Ureter (tissue), 1 donor: Measurements from ENCODE around the gene SLC35D1. TPM values are rescaled to one million over a fixed set of nuclear protein-coding genes. Genes with fewer than 3 reads are reported as not detected.
"Not testable (repeated sequence)": the region's sequence is repeated elsewhere in the genome, so short reads cannot be mapped to it uniquely, and the experiment has no call there.

ENCODE experiments used
- DNase-seq: peaks from one replicate; pipeline ENCODE4 v3.0.0-alpha.2; 2020; ENCODE audit warnings: low spot score
- total RNA-seq: library from RNA; stranded (reverse); gene quantifications from one replicate; pipeline ENCODE4 v1.2.4, GENCODE V29; 2023
- donor health status: DM: yes; HTN: yes; CAD: no.

Gene SLC35D1
- total RNA-seq: 27.6 TPM

DNA sequence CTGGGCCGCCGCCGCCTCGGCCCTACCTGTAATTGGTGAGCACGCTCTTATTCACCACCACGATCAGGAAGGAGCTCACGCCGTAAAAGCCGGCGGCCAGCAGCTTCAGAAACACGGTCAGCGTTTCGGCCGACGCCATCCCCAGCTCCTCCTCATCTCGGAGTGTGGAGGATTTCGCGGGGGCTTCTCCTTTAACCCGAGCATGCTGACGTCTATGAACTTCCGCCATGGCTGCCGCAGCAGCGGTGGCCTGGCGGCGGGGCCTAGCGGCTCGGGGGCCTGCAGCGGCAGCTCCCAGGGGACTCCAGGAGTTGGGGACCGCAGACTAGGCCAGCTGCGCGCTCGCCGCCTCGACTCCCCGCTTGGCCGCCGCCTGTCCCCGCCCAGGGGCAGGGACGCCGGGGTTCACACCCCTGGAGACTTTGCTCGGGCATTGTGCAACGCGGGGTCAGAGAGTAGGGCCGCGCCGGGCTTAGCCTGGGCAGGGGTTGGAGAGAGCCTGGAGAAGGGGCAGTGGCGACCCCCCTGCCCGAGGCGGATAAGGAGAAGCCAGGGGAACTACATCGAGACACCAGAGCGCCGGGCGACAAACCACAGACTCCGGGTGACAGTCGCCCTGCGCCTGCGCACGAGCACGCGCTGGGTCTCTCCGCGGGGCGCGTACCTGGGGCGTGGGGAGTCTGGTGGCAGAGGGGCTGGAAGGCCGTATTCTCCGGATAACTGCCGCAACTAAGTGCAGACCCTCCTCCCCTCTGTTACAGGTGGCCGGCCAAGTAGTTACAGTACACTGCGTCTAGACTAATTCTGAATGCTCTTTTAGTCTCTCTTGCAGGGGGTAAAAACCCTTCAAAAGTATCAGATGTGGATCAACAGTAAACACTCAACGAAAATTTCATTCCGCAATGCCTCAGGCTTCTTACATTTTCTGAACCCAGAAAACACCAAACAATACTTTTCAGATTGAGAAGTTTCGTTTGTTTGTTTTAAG lies at the start of gene SLC35D1:
Gene SLC35D1, minus strand, starts transcription at position 364 of the 988 bp plus-strand sequence. Its CDS starts 135 bp downstream, at position 229.
- DNase-seq: peak; percentile 70

DNA sequence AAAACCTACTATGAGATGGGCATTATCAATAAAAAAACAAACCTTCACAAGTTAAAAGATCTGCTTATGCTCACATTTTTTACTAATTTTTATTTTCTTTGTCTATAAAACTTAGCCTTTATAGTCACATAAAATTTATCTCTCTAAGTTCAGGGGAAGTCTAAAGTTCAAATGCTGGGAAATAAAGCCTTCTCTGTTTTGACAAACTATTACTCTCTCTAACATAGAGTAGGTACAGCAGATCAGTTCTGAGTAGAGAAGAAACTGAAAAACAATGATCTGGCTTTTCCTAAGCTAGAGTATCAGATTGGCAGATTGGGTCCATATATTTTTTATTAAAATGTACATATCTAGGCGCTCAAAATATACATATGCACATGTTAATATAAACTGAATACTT lies 49.6 kb upstream of the SLC35D1 start:
- no peak for DNase-seq

DNA sequence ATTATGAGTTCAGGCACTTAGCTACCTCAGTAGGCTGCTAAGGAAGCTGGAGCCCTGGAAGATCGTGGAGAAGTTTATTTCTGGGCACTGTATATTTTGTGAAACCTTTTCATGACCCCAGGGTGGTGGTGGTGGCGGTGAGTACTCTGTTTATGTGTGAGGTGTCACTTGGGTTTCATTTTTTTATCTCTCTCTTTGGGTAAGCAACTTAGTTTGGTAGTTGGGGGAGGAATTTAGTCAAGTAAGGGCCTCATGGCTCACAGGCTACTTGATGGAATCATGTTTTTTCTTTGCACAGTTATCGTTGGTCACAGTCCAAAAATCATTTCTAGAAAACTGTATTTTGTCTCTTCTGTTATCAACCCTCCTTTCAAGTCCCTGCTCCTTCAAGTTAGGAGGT lies 46.9 kb upstream of the SLC35D1 start:
- DNase-seq: no peak

DNA sequence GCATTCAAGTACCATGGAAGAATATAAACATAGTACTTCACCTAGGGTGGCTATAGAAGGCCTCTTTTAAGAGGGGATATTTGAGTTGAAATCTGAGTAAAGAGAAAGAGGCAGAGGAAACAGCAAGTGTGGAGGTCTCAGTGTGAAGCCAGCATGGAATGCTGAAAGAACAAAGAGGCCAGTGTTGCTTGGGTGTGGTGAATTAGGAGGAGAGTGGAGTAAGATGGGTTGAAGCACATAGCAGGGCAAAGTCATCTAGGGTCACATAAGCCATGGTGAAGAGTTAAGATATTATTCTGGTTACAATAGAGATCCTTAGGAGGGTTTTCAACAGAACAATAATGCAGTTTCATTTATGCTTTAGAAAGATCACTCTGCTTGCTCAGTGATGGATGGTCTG lies 43.4 kb upstream of the SLC35D1 start:
- DNase-seq: no peak

DNA sequence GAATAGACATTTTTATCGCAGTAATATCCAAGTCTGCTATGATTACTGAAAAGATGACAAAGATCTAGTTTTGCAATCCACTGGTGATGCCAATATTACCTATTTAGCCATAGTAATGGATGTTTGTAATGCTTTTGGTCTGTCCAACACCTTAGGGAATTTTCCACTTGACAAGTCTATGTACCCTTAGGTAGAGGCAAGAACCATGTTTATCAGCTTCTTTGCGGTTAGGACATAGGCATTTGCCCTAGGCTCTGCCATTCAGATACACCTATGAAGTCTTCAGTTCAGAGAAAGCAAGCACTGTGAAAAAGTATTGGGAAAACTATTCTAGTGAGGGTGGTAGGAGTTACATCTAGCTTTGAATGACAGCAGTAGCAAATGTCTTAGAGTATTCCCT lies 40.2 kb upstream of the SLC35D1 start:
- no peak for DNase-seq

DNA sequence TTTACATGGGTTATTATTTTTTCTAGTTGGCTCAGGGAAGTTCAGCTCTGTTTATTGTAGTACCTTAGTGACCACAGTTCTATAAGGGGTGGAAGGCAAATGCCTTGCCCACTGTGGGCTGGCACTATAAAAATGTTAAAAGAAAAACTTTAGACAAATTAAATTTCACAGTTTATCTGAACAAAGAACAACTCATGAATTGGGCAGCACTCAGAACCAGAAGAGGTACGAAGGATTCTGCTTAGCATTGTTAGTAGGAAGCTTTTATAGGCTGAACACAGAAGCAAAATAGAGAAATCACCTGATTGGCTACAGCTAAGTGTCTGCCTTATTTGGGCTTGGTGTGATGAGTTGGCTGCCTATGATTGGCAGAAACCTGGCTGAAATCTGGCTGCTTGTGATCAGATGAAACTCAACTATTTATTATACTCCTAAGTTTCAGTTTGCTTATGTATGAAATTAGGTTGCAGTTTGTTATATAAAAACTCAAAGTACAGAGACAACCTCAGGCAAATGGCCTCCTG lies 35.8 kb upstream of the SLC35D1 start:
- no peak for DNase-seq

DNA sequence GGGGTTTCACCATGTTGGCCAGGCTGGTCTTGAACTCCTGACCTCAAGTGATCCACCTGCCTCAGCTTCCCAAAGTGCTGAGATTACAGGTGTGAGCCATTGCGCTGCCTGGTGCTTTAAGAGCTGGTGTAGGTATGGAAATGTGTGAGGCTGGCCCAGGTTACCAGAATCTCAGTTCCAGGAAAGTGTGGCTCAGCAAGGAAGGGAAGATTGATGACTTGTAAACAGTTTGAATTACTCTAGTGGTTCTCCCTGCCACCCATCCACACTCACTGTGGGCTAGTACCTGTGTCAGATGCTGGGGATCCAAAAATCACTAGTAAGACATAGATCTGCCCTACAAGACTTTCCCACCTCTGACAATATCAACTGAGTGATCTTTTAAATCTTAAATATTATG lies 34.5 kb upstream of the SLC35D1 start:
- DNase-seq: no peak

DNA sequence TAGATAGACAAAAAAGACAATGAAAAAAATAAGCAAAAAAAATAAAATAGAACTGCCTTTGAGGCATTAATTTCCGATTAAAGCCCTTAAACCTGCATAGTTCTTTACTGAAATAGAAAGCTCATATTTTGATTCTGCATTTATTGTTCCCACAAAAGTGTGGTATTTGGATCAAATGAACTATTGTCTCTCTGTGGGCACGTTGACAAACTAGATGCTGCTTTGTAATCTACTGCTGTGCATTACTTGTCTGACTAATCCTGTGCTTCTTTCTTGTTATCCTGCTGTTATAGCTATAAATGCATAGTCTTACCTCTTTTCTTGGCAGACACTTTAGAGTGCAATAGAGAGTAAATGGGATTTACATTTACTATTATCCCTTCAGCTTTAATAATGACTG lies 31.4 kb upstream of the SLC35D1 start:
- no peak for DNase-seq

DNA sequence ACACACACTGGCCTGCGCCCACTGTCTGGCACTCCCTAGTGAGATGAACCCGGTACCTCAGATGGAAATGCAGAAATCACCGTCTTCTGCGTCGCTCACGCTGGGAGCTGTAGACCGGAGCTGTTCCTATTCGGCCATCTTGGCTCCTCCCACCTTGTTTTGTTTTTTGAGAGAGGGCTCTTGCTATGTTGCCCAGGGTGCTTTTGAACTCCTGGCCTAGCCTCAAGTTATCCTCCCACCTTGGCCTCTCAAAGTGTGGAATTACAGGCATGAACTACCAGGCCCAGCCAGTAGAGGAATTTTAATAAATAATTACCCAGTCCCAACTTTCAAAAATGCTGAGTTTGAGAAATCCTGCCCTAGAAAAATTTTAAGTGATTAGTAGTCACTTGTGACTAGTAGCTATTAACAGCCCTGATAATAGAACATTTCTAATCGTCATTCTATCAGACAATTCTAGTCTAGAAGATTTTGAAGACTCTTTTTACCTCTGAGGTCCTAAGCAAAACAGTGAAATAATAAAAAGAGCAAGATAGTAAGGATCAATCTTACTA lies 30.9 kb upstream of the SLC35D1 start:
- DNase-seq: no peak

DNA sequence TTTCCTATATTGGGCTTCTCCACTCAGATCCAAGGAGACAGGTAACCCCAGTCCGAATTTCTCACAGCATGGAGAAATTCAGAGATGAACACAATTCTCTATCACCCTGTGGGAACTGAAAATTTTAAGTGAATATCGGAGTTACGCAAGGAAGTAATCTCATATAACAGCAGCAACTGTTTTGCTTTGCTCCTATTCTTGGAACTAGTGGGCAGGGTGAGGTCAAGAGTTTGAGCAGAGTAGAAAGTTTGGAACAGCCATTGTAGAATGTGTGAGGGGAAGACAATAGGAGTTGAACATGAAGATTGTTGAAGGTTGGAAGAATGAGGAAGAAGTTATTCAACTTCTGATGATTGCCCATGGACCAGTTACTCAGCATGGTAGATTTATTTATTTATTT lies 24.3 kb upstream of the SLC35D1 start:
- DNase-seq: no peak

DNA sequence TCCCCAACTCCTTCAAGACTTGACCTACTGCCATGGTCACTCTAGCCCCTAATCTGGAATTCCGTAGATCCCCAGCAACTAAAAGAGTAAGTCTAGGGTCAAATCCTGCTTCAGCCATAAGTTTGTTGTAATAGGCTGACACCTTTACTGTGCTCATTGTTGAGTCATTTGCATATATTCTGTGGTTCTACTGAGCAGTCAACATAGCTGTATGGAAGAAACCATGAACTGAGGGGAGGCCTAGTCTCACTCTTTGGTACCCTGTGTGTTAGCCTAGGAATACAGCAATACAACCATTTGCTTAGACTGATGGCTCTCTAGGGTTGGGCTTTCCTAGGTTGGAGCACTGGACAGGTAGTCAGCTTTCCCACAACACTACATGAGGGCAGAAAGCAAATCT lies 23.6 kb upstream of the SLC35D1 start:
- DNase-seq: no peak

DNA sequence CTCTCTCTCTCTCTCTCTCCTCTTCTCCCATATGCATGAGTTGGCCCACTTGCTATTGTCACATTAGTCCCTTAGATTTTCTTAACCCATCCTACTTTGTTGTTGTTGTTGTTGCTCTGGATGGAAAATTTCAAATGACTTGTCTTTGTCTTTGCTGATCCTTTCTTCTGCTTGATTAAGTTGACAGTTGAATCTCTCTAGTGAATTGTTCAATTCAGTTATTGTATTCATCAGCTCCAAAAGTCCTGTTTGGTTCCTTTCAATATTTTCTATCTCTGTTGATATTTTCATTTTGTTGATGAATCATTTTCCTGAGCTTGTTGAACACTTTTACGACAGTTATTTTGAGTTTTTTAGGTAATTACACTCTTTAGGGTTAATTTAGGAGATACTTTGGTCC lies 18.8 kb upstream of the SLC35D1 start:
- DNase-seq: no peak

DNA sequence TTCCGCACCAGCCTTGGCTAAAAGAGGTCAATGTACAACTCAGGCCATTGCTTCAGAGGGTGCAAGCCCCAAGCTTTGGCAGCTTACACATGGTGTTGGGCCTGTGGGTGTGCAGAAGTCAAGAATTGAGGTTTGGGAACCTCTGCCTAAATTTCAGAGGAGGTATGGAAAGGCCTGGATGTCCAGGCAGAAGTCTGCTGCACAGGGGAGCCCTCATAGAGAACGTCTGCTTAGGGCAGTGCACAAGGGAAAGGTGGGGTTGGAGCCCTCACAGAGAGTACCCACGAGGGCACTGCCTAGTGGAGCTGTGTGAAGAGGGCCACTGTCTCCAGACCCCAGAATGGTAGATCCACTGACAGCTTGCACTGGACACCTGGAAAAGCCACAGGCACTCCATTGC lies 13.7 kb upstream of the SLC35D1 start:
- not testable (repeated sequence) for DNase-seq

DNA sequence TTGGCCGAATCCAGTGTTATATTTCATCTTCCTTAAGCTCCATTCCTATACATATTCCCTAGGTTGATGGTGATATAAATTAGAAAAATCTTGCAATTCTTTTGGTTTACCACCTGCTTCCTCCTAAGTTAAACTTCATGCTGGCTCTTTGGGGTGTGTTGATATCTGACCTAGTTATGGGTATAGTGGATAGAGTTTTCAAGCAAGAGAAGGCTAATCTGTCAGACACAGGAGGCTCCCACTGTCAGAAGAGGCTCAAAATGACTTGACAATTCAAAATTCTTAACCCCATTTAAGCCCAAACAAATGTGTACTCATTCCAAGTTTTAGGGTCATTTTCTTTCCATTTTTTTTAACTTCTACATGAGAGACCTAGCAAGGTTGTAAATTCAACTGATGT lies 8.5 kb upstream of the SLC35D1 start:
- no peak for DNase-seq

DNA sequence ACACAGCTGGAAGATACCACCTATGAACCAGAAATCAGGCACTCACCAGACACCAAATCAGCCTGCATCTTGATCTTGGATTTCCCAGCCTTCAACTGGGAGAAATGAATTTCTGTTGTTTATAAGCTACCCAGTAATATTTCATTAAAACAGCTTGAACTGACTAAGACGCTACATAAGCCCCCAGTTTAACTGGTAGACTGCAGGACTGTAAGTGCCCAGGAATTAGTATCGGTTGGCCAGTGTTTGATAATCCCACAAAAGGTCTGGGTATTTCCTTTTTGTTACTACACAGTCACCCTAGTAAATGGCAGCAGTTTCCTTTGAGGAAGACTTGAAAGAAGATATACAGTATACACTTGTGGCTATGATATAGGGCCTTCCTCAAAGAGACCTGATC lies 7.3 kb upstream of the SLC35D1 start:
- no peak for DNase-seq

DNA sequence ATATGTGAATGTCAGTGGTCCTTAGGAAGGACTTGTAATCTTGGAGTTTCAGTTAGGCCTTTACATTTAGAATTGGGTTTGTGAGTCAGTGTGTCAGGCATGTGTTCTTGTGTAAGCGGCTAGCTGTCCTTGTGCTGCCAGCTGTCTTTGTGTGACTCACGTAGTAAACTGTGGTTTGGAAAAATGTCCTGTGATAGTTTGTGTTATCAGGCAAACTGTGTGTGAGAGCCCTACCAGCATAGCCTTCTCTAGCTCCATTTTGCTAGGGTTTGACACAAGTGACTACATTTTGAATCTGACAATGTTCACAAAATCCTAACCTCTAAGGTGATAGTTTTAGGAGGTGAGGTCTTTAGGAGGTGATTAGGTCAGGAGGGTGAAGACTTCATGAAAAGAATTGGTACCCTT lies 6.9 kb upstream of the SLC35D1 start:
- DNase-seq: no peak

DNA sequence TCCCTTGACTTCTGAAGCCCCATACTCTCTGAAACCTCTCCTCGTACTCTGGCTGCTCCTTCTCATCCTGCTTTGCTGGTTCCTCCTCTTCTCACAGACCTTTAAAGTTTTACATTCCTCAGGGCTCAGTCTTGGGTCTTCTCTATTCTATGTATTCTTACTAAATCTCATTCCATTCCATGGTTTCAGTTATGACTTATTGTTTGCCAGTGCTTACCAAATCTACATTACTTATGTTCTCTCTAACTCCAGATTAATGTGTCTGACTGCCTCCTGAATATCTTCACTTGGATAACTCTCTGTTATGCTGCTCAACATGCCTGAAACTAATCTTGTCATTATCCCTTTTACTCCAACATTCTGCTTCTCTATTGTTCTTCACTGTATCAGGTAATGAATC lies 5.4 kb upstream of the SLC35D1 start:
- no peak for DNase-seq

DNA sequence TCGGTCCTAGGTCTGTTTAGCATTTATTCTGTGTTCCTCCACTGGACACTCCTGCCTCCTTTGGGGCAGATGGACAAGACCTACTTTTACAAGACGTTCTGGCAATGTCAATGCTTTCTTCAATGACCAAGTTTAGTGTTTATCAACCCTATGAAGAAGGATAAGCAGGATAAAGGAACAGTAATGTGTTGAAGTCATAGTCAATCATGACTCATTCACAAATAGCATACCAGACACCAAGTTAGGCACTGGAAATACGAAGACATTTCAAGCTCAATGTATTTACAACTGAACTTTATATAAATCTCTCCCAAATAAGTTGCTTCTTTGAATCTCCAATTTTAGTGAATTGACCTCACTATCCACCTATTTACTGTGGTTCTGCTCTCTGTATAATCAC lies 4.8 kb upstream of the SLC35D1 start:
- no peak for DNase-seq

DNA sequence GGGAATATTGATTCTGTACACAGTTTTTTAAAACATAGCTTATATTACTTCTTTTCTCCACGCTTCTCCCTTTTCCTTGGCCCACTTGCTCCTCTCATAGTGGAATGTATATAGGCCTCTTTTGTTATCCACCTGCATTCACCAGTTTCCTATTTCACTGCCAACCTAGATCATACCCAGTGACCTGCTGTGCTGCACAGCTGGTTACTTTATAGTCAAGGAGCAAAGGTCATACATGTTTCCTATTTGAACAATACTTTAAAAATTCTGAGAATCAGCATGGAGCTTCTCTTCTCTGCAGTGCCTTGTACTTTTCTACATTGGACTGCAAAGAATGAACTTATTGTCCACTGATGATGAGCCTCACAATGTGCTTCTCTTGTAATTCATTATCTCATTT lies 4.3 kb upstream of the SLC35D1 start:
- no peak for DNase-seq

DNA sequence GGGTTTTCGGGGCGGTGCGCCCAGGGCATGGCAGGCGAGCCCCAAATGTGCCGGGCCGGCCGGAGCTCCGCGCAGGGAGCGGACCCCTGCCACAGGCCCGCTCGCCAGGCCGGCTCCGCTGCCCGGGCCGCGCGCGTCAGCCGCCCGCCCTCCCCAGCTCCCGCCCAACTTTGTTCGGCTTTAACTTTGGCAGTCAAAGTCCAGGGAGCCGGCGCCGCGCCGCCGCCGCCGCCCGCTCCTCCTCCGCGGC lies 488 bp downstream of the SLC35D1 start:
- peak; percentile 64 for DNase-seq

DNA sequence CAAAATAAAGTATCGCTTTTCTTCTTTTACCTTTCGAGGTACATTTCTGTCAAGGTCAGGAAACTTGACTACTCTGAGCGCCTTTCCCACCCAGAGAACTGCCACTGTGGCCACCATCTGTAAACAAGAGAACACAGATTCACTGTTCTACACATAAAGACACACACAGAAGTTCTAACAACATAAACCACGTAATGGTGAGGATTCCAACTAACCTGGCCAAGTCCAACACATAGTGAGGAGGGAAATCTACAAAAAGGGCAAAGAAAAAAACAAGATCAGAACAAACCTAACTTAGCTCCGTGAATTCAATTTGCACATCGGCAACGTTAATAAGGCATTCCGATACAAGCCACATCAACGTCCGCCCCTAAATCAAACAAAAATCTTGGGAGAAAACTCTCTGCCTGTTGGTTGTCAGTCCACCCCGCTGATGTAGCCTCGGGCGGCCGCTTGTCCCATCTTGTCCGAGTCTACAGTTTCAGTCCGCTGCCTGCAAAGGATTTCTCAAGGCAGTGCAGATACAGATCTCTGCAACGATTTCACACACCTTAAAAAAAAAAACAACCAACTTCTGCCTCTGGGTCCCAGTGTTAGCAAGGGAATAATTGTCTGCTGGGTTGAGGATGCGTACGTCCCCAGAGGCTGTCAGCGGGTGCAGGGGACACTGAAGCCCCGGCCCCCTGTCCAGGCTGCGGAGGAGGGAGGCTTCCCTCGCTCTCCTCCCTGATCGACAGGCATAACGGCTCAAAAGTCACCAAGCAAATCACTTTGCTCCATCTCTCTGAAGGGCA lies 1.0 kb downstream of the SLC35D1 start:
- DNase-seq: peak; percentile 76

DNA sequence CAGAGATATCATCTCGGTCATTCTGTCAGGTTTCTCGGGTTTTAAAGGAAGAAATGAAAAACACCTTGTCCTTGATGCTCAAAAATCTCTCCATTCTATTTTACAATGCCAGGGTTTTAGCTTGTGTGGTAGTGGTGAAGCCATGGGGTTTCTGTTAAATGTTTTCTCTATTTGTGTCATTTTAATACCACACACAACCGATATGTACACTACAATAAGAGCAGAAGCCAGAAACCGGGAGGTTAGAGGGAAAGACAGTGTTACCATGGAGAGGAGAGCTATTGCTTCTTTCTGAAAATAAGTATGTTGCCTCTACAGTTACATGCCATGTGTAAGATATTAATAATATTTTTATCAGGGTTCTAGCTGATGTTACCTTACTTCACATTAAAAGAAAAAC lies 2.8 kb downstream of the SLC35D1 start:
- DNase-seq: no peak
